WTC11 (cell line): ENCODE data around the gene ANKRD52. TPM values are rescaled to one million over a fixed set of nuclear protein-coding genes. Genes with fewer than 3 reads are reported as not detected.

Source experiments
- ATAC-seq: fragments of 200-7000 bp; cut with Tn5 transposase; 2 replicates; pipeline ENCODE4 v1.10.0; 2021; ENCODE audit warnings: mild to moderate bottlenecking, moderate library complexity
- CTCF ChIA-PET: fragments of 300-600 bp; sonication (Branson Sonifier 250); formaldehyde crosslinking; loops from one replicate; lab custom pipeline; 2021; ENCODE audit warnings: antibody characterized with exemption; lab: Charles Lee
- POLR2A ChIA-PET: fragments of 350-600 bp; sonication (Branson Sonifier 250); formaldehyde crosslinking; loops from one replicate; lab custom pipeline; 2021; ENCODE audit warnings: antibody characterized with exemption; lab: Charles Lee
- DNase-seq: peaks from one replicate; pipeline ENCODE4 v3.0.0; 2021; ENCODE audit warnings: low spot score
- H3K27ac Mint-ChIP-seq: 2 replicates; pipeline ENCODE4 v1.8.0; 2021; ENCODE audit warnings: mixed read lengths
- H3K27me3 Mint-ChIP-seq: 2 replicates; pipeline ENCODE4 v1.8.0; 2021; ENCODE audit warnings: low read depth, mild to moderate bottlenecking, moderate library complexity, mixed read lengths
- H3K36me3 Mint-ChIP-seq: 2 replicates; pipeline ENCODE4 v1.8.0; 2021; ENCODE audit warnings: mixed read lengths
- H3K4me1 Mint-ChIP-seq: 2 replicates; pipeline ENCODE4 v1.8.0; 2022; ENCODE audit warnings: mixed read lengths
- H3K4me3 Mint-ChIP-seq: 2 replicates; pipeline ENCODE4 v1.8.0; 2021; ENCODE audit warnings: mild to moderate bottlenecking, moderate library complexity, mixed read lengths
- H3K9me3 Mint-ChIP-seq: 2 replicates; pipeline ENCODE4 v1.8.0; 2021; ENCODE audit warnings: mixed read lengths
- AFF4 ChIP-seq: sonication (generic); formaldehyde crosslinking; IDR thresholded peaks from 2 replicates; pipeline ENCODE4 v1.8.1; 2023; ENCODE audit warnings: mild to moderate bottlenecking, missing genetic modification reagents, borderline replicate concordance
- AR ChIP-seq: fragments of 250-450 bp; sonication (Bioruptor Pico); IDR thresholded peaks from 2 replicates; pipeline ENCODE4 v1.9.0; 2021; ENCODE audit warnings: mild to moderate bottlenecking
- E2F1 ChIP-seq: sonication (generic); formaldehyde crosslinking; IDR thresholded peaks from 2 replicates; pipeline ENCODE4 v1.8.0; 2022; ENCODE audit warnings: mild to moderate bottlenecking, missing genetic modification reagents
- ESRRA ChIP-seq: sonication (generic); formaldehyde crosslinking; IDR thresholded peaks from 2 replicates; pipeline ENCODE4 v1.8.1; 2022; ENCODE audit warnings: mild to moderate bottlenecking, missing genetic modification reagents, borderline replicate concordance
- FOXJ3 ChIP-seq: sonication (generic); formaldehyde crosslinking; IDR thresholded peaks from 2 replicates; pipeline ENCODE4 v1.9.0; 2021; ENCODE audit warnings: missing genetic modification reagents, mild to moderate bottlenecking, borderline replicate concordance
- GTF2I ChIP-seq: fragments of 250-450 bp; sonication (Bioruptor Pico); conservative IDR thresholded peaks from 2 replicates; pipeline ENCODE4 v1.4.0; 2021; ENCODE audit warnings: mild to moderate bottlenecking
- JUN ChIP-seq: sonication (generic); formaldehyde crosslinking; IDR thresholded peaks from 2 replicates; pipeline ENCODE4 v1.8.0; 2023; ENCODE audit warnings: mild to moderate bottlenecking, missing genetic modification reagents
- MLX ChIP-seq: sonication (generic); formaldehyde crosslinking; IDR thresholded peaks from 2 replicates; pipeline ENCODE4 v1.8.1; 2023; ENCODE audit warnings: mild to moderate bottlenecking, missing genetic modification reagents, moderate library complexity
- PREB ChIP-seq: sonication (generic); formaldehyde crosslinking; IDR thresholded peaks from 2 replicates; pipeline ENCODE4 v1.8.1; 2022; ENCODE audit warnings: mild to moderate bottlenecking, missing genetic modification reagents, moderate library complexity, borderline replicate concordance
- SOX15 ChIP-seq: fragments of 250-450 bp; sonication (Bioruptor Pico); IDR thresholded peaks from 2 replicates; pipeline ENCODE4 v1.9.0; 2021; ENCODE audit warnings: mild to moderate bottlenecking
- STAT6 ChIP-seq: sonication (generic); formaldehyde crosslinking; conservative IDR thresholded peaks from 2 replicates; pipeline ENCODE4 v1.8.1; 2023; ENCODE audit warnings: mild to moderate bottlenecking, low read depth, missing genetic modification reagents, moderate library complexity
- TP53 ChIP-seq: sonication (generic); formaldehyde crosslinking; IDR thresholded peaks from 2 replicates; pipeline ENCODE4 v1.8.1; 2023; ENCODE audit warnings: mild to moderate bottlenecking, missing genetic modification reagents
- USF1 ChIP-seq: sonication (generic); formaldehyde crosslinking; IDR thresholded peaks from 2 replicates; pipeline ENCODE4 v1.8.0; 2022; ENCODE audit warnings: mild to moderate bottlenecking, missing genetic modification reagents
- ZMAT4 ChIP-seq: fragments of 250-450 bp; sonication (Bioruptor Pico); IDR thresholded peaks from 2 replicates; pipeline ENCODE4 v1.9.0; 2021; ENCODE audit warnings: mild to moderate bottlenecking
- ZNF219 ChIP-seq: sonication (generic); formaldehyde crosslinking; IDR thresholded peaks from 2 replicates; pipeline ENCODE4 v1.8.0; 2023; ENCODE audit warnings: missing genetic modification reagents, mild to moderate bottlenecking, borderline replicate concordance
- ZNF416 ChIP-seq: fragments of 250-450 bp; sonication (Bioruptor Pico); IDR thresholded peaks from 2 replicates; pipeline ENCODE4 v1.9.0; 2021; ENCODE audit warnings: mild to moderate bottlenecking, inconsistent platforms
- ZNF671 ChIP-seq: fragments of 250-450 bp; sonication (Bioruptor Pico); IDR thresholded peaks from 2 replicates; pipeline ENCODE4 v1.8.0; 2021; ENCODE audit warnings: mild to moderate bottlenecking
- ZSCAN18 ChIP-seq: fragments of 250-450 bp; sonication (Bioruptor Pico); IDR thresholded peaks from 2 replicates; pipeline ENCODE4 v2.1.2; 2022; ENCODE audit warnings: mild to moderate bottlenecking, moderate library complexity
- total RNA-seq: library from RNA; stranded (reverse); gene quantifications from 3 replicates; pipeline ENCODE4 v1.2.3, GENCODE V29; 2021

Gene ANKRD52
- total RNA-seq, 1 experiment from 2014 or later: 41.2 TPM

GRCh38 chr12:56247923-56248322, 10.3 kb downstream of the ANKRD52 start (continued):
- TF ChIP-seq ZNF416 (CRISPR knock-in tag): no peak
- TF ChIP-seq E2F1 (CRISPR knock-in tag): no peak
- TF ChIP-seq TP53 (CRISPR knock-in tag): no peak
- no peak for TF ChIP-seq FOXJ3 (CRISPR knock-in tag)
- TF ChIP-seq ZMAT4 (CRISPR knock-in tag): no peak
- TF ChIP-seq AR (CRISPR knock-in tag): no peak

GRCh38 chr12:56244494-56244893, 13.7 kb downstream of the ANKRD52 start:
- POLR2A ChIA-PET: no interaction called here
- CTCF ChIA-PET: no interaction called here
- no peak for DNase-seq
- Mint-ChIP-seq H3K27ac (no peak overlapping the region), H3K27me3 (no peaks in the 10 kb centered on the region), H3K4me1 (no peaks in the 10 kb centered on the region), H3K4me3 (no peak overlapping the region), H3K36me3 (peaks cover 68% of the 10 kb centered on the region), H3K9me3 (no peaks in the 10 kb centered on the region)
- TF ChIP-seq SOX15 (CRISPR knock-in tag): no peak
- TF ChIP-seq GTF2I (CRISPR knock-in tag): no peak
- no peak for TF ChIP-seq USF1
- no peak for TF ChIP-seq ZNF671 (CRISPR knock-in tag)
- no peak for TF ChIP-seq ZSCAN18 (CRISPR knock-in tag)
- TF ChIP-seq ZNF219 (CRISPR knock-in tag): no peak
- TF ChIP-seq STAT6: no peak
- ATAC-seq: no peak

GRCh38 chr12:56243731-56244181, 14.4 kb downstream of the ANKRD52 start:
- Mint-ChIP-seq H3K9me3 (no peaks in the 10 kb centered on the region), H3K4me1 (no peaks in the 10 kb centered on the region), H3K36me3 (peaks cover 63% of the 10 kb centered on the region), H3K27ac (no peak overlapping the region), H3K27me3 (no peaks in the 10 kb centered on the region), H3K4me3 (no peak overlapping the region)
- POLR2A ChIA-PET: interaction anchor here (1.3 kb wide), 1 partner anchor 14 kb away, joined by 3 read pairs; no protein-coding TSS in a partner anchor
- ATAC-seq (no peak), DNase-seq (no peak)
- CTCF ChIA-PET: interaction anchor here (0.6 kb wide), 1 partner anchor 15 kb away, joined by 3 read pairs; the partner anchor contains the start of gene ANKRD52
- no peak for TF ChIP-seq ESRRA (CRISPR knock-in tag)
- TF ChIP-seq PREB (CRISPR knock-in tag): no peak
- TF ChIP-seq MLX (CRISPR knock-in tag): no peak
- no peak for TF ChIP-seq JUN (CRISPR knock-in tag)
- no peak for TF ChIP-seq AFF4 (CRISPR knock-in tag)
